ENCODE measurements around the gene CCDC63.

GRCh38 chr12:110907583-110907982 is 60.8 kb downstream of the CCDC63 start:
- TF ChIP-seq CTCF (IDR thresholded peaks at IDR 0.05) (no peak), POLR2AphosphoS5 (IDR thresholded peaks at IDR 0.05; ENCODE audit: low read depth, low read length) (no peak)
- TF ChIP-seq, protein P1, sequence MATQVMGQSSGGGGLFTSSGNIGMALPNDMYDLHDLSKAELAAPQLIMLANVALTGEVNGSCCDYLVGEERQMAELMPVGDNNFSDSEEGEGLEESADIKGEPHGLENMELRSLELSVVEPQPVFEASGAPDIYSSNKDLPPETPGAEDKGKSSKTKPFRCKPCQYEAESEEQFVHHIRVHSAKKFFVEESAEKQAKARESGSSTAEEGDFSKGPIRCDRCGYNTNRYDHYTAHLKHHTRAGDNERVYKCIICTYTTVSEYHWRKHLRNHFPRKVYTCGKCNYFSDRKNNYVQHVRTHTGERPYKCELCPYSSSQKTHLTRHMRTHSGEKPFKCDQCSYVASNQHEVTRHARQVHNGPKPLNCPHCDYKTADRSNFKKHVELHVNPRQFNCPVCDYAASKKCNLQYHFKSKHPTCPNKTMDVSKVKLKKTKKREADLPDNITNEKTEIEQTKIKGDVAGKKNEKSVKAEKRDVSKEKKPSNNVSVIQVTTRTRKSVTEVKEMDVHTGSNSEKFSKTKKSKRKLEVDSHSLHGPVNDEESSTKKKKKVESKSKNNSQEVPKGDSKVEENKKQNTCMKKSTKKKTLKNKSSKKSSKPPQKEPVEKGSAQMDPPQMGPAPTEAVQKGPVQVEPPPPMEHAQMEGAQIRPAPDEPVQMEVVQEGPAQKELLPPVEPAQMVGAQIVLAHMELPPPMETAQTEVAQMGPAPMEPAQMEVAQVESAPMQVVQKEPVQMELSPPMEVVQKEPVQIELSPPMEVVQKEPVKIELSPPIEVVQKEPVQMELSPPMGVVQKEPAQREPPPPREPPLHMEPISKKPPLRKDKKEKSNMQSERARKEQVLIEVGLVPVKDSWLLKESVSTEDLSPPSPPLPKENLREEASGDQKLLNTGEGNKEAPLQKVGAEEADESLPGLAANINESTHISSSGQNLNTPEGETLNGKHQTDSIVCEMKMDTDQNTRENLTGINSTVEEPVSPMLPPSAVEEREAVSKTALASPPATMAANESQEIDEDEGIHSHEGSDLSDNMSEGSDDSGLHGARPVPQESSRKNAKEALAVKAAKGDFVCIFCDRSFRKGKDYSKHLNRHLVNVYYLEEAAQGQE (IDR thresholded peaks at IDR 0.05; ENCODE audit: insufficient read depth in 1 of 2, low read depth in 2 of 2, low read length in 1 of 2) = no peak

Measured in Panc1 (cell line).